ENCODE data around the gene PRAMEF25.
"Not testable (repeated sequence)": the region's sequence is repeated elsewhere in the genome, so short reads cannot be mapped to it uniquely, and the experiment has no call there.

The PRAMEF25 gene

GRCh38 chr1:13070474-13070873, at the start of gene PRAMEF25:
Gene PRAMEF25, plus strand, starts transcription at chr1:13070774. Its CDS starts 2,920 bp downstream, at chr1:13073694.
- DNase-seq = not testable (repeated sequence)

- DNase-seq = not testable (repeated sequence)
These were observed 14.1 kb upstream of the PRAMEF25 start, which contains the start of gene PRAMEF27 for GRCh38 chr1:13056475-13056874. Gene PRAMEF27, minus strand, starts transcription at chr1:13056575. Its CDS starts 2,916 bp downstream, at chr1:13053659.

GRCh38 chr1:13116754-13117153, 46.2 kb downstream of the PRAMEF25 start, which contains the start of gene HNRNPCL2:
Gene HNRNPCL2, minus strand, starts transcription at chr1:13116854. Its CDS starts 454 bp downstream, at chr1:13116400.
- DNase-seq = not testable (repeated sequence)

Data from activated T-cell treated with anti-CD3 and anti-CD28 coated beads for 4 hours (primary cell).